Hematopoietic multipotent progenitor cell treated with erythropoietin and hydrocortisone succinate and interleukin-3 and kit ligand, for 17 days (in vitro differentiated cells): ENCODE results near the gene OCSTAMP.

Experiments
- DNase-seq: peaks from one replicate; pipeline ENCODE4 v3.0.0-alpha.2; 2015; ENCODE audit warnings: low spot score

OCSTAMP gene

GRCh38 chr20:46572790-46573189, 22.3 kb upstream of the OCSTAMP start:
- no peak for DNase-seq

- no peak for DNase-seq
Measured at GRCh38 chr20:46572153-46572552, 21.7 kb upstream of the OCSTAMP start.

GRCh38 chr20:46571418-46571817, 21.0 kb upstream of the OCSTAMP start:
- DNase-seq, result no peak

- DNase-seq, result no peak
Measured at GRCh38 chr20:46570956-46571355, 20.5 kb upstream of the OCSTAMP start.

- no peak for DNase-seq
Measured at GRCh38 chr20:46569961-46570360, 19.5 kb upstream of the OCSTAMP start.

- peak; percentile 53 for DNase-seq
Measured at GRCh38 chr20:46568570-46569129, 18.2 kb upstream of the OCSTAMP start.

GRCh38 chr20:46566125-46566524, 15.7 kb upstream of the OCSTAMP start:
- DNase-seq, result no peak

GRCh38 chr20:46564241-46564957, 13.9 kb upstream of the OCSTAMP start:
- no peak for DNase-seq

- no peak for DNase-seq
Measured at GRCh38 chr20:46563860-46564221, 13.4 kb upstream of the OCSTAMP start.

GRCh38 chr20:46563170-46563859, 12.9 kb upstream of the OCSTAMP start:
- no peak for DNase-seq

GRCh38 chr20:46562373-46563169, 12.1 kb upstream of the OCSTAMP start:
- peak; percentile 51 for DNase-seq

GRCh38 chr20:46562009-46562372, 11.5 kb upstream of the OCSTAMP start:
- DNase-seq, result no peak

- no peak for DNase-seq
Measured at GRCh38 chr20:46559685-46560440, 9.4 kb upstream of the OCSTAMP start.

GRCh38 chr20:46559001-46559400, 8.5 kb upstream of the OCSTAMP start:
- no peak for DNase-seq

- no peak for DNase-seq
Measured at GRCh38 chr20:46558511-46558959, 8.1 kb upstream of the OCSTAMP start.

- no peak for DNase-seq
Measured at GRCh38 chr20:46557231-46557956, 6.9 kb upstream of the OCSTAMP start.

- no peak for DNase-seq
Measured at GRCh38 chr20:46555370-46555956, 5.0 kb upstream of the OCSTAMP start.

GRCh38 chr20:46554828-46555227, 4.4 kb upstream of the OCSTAMP start:
- no peak for DNase-seq

GRCh38 chr20:46553926-46554325, 3.5 kb upstream of the OCSTAMP start:
- no peak for DNase-seq

GRCh38 chr20:46552460-46553420, 2.3 kb upstream of the OCSTAMP start:
- DNase-seq, result no peak
